Dendritic cell treated with granulocyte-macrophage colony-stimulating factor and Interleukin-4, amounts not matched to agents 40 ng/mL and 50 ng/mL, for 4 days (primary cell): ENCODE data around the gene UACA.

Source experiments
- H3K27ac Mint-ChIP-seq: one replicate; pipeline ENCODE4 v1.8.0; 2022; ENCODE audit warnings: mild to moderate bottlenecking, mixed read lengths
- H3K27me3 Mint-ChIP-seq: one replicate; pipeline ENCODE4 v1.8.0; 2022; ENCODE audit warnings: mild to moderate bottlenecking, mixed read lengths
- H3K36me3 Mint-ChIP-seq: one replicate; pipeline ENCODE4 v1.8.0; 2022; ENCODE audit warnings: low read depth, mixed read lengths
- H3K4me1 Mint-ChIP-seq: one replicate; pipeline ENCODE4 v1.8.0; 2022; ENCODE audit warnings: low read depth, mixed read lengths
- H3K4me3 Mint-ChIP-seq: one replicate; pipeline ENCODE4 v1.8.0; 2022; ENCODE audit warnings: mild to moderate bottlenecking, moderate library complexity, mixed read lengths
- H3K9me3 Mint-ChIP-seq: one replicate; pipeline ENCODE4 v1.8.0; 2022; ENCODE audit warnings: mixed read lengths
- intact Hi-C: fragments of 100-400 bp; cut with micrococcal nuclease; formaldehyde crosslinking; loops from one replicate; pipeline ENCODE4 v1.15.0; 2022

Gene UACA

DNA sequence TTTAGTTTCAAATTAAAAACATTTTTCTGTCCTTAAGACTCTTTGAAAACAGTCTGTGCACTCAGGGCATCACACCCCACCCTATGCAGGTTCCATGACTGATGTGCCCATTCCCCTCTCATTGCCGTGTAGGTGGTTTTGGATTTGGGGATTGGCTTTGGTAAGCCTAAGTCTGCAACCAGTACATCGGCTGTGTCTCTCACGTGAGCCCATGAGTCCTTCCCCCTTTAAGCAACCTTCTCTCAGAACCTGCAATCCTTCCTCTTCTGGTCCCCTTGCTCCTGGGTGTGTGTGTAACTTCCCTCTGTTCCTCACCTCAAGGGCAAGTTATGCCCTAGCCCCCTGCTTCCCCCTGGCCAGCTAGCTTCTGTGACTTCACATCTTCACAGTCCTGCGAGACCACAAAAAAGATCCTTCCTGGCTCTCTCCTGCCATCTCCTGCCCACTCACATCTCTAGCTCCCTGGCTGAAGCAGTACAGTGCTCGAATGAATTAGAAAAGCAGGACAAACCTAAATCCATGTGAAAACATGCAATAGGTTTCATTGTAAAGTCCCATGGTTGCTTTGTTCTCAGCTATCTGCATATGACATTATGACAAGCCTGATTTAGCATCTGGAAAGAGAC, 126.7 kb downstream of the UACA start:
- H3K9me3 Mint-ChIP-seq: no peaks in the 10 kb centered on the region
- no peak overlapping the region for H3K27ac Mint-ChIP-seq
- H3K27me3 Mint-ChIP-seq: no peaks in the 10 kb centered on the region
- no peaks in the 10 kb centered on the region for H3K36me3 Mint-ChIP-seq
- H3K4me3 Mint-ChIP-seq: no peak overlapping the region
- intact Hi-C loops: no loop called here
- peaks cover 17% of the 10 kb centered on the region for H3K4me1 Mint-ChIP-seq

DNA sequence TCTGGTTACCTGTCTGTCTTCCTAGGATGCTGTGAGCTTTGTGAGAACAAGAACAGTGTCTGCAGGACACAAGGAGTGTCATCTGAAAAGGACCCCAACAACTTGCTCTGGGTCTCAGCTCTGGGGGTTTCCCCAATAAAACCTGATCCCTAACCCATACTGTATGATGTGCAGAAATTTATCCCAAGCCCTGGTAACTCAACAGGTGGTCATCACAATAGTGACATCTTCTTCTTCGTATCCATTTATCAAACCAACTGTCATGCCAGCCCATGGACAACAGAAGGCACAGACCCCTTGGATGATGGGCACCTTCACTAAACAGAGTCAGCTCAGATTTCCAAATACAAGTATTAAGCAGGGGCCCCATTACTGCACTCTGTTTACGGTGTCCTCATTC, 127.5 kb downstream of the UACA start:
- peaks cover 17% of the 10 kb centered on the region for H3K4me1 Mint-ChIP-seq
- H3K4me3 Mint-ChIP-seq: no peak overlapping the region
- no peaks in the 10 kb centered on the region for H3K36me3 Mint-ChIP-seq
- H3K27me3 Mint-ChIP-seq: peaks cover 1% of the 10 kb centered on the region
- H3K9me3 Mint-ChIP-seq: no peaks in the 10 kb centered on the region
- intact Hi-C loops: no loop called here
- no peak overlapping the region for H3K27ac Mint-ChIP-seq

DNA sequence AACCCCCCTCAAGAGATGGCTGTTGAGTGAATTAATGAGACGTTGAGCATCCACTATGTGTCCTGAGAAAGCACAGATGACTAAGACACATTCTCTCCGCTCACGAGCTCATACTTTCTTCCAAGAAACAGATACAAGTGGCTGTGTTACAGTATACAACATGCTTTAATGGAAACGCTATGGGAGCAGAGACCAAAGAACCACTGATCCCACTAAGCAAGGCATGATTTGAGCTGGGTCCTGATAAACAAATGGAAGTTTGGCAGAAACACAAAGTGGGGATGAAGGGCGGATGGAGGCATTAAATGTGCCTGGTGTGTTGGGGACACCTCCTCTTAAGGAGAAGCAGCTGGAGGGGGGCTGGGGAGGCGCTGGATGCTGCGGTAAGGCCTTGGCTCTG, 129.4 kb downstream of the UACA start:
- no peaks in the 10 kb centered on the region for H3K36me3 Mint-ChIP-seq
- intact Hi-C loops: no loop called here
- H3K4me3 Mint-ChIP-seq: no peak overlapping the region
- H3K27me3 Mint-ChIP-seq: peaks cover 6% of the 10 kb centered on the region
- H3K27ac Mint-ChIP-seq: no peak overlapping the region
- no peaks in the 10 kb centered on the region for H3K9me3 Mint-ChIP-seq
- H3K4me1 Mint-ChIP-seq: peaks cover 17% of the 10 kb centered on the region

DNA sequence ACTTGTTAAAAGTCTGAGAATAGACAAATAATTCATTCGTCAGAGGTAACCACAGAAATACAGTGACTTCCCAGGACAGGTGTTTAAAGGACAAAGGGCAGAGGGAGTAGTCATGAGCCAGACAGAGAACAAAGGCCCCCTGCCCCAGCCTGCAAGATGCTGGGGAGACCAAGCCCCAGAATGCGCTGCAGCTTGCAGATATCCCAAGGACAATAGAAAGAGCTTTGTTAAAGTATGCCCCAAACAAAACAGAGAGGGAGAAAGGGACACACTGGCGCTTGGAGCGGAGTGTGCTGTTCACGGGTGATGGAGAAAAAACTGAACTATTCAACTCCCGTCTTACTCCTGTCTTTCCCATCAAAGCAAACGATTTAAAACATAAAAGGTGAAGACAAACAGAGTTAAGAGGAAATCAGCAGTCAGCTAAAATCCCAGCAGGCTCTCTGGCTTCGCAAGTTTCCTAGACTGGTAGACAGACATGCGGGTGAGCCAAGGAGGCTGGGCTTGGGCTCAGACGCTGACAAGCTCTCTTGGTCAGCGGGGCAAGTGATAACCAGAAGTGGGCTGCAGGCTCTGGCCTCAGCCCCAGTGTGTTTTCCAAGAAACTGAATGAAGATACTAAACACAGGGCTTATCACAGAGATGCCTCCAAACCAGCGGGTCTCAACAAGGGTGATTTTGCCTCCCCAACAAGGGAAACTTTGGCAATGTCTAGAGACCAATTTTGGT, 130.1 kb downstream of the UACA start:
- Mint-ChIP-seq H3K27ac (no peak overlapping the region), H3K4me1 (peaks cover 24% of the 10 kb centered on the region), H3K9me3 (no peaks in the 10 kb centered on the region), H3K36me3 (no peaks in the 10 kb centered on the region), H3K4me3 (no peak overlapping the region), H3K27me3 (peaks cover 12% of the 10 kb centered on the region)
- intact Hi-C loops: no loop called here

DNA sequence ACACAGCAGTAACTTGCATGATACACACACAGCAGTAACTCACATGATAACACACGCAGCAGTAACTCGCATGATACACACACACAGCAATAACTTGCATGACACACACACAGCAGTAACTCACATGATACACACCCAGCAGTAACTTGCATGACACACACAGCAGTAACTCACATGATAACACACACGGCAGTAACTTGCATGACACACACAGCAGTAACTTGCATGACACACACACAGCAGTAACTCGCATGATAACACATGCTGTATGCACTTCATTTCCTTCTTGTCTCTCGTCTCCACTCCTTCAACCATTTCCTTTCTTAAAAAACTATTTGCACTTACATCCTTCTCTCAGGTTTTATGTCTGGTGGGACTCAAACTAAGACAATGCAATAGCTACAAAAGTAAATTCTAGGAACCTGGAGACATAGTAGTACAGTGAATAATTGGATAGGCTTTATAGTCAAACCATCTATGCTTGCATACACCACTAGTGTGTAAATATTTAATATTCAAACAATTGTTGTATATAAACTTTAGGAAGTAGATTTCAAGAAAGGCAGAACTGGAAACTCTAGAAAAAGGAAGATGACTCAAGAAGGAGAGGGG, 130.8 kb downstream of the UACA start:
- Mint-ChIP-seq H3K36me3 (no peaks in the 10 kb centered on the region), H3K4me1 (peaks cover 30% of the 10 kb centered on the region), H3K27me3 (peaks cover 14% of the 10 kb centered on the region), H3K9me3 (no peaks in the 10 kb centered on the region), H3K4me3 (no peak overlapping the region), H3K27ac (no peak overlapping the region)
- intact Hi-C loops: no loop called here

DNA sequence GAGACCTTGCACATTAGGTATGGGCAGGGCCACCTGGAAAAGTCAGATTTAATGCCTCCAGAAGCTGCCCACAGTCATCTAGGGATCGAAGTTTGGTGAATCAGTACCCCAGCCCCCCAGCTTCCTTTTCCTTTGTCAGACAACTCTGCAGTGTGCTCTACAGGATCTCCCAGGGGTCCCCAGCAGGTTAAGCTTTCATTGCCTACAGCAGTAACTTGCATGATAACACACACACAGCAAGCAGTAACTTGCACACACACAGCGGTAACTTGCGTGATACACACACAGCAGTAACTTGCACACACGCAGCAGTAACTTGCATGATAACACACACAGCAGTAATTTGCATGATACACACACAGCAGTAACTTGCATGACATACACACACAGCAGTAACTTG, 131.3 kb downstream of the UACA start:
- intact Hi-C loops: no loop called here
- Mint-ChIP-seq H3K27me3 (peaks cover 18% of the 10 kb centered on the region), H3K4me3 (no peak overlapping the region), H3K27ac (no peak overlapping the region), H3K9me3 (no peaks in the 10 kb centered on the region), H3K36me3 (no peaks in the 10 kb centered on the region), H3K4me1 (peaks cover 36% of the 10 kb centered on the region)

DNA sequence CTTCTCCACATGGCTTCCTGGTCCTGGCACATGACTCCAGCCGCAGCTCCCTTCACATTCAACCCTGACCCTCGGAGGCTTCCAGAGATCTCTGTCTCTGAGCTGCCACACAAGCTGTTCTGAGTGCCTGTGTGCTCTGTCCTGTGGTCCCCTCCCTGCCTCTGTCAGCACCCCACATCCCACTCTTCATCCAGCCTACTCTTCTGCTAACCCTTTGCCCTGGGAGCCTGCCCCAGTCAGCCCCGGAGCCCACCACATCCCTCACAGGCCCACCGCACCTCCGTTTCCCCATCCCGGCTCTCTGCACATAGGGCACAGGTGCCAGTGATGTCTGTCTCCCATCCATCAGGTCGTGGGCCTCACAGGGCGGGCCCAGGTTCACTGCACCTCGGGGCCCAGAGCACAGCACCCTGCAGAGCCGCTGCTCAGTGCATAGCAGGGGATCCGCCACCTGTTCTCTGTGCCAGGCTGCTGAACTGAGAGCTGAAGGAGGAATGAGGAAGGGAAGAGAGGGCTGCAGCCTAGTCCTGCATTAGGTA, 133.6 kb downstream of the UACA start:
- intact Hi-C loops: no loop called here
- no peak overlapping the region for H3K27ac Mint-ChIP-seq
- H3K4me3 Mint-ChIP-seq: no peak overlapping the region
- H3K36me3 Mint-ChIP-seq: no peaks in the 10 kb centered on the region
- H3K4me1 Mint-ChIP-seq: peaks cover 36% of the 10 kb centered on the region
- peaks cover 18% of the 10 kb centered on the region for H3K27me3 Mint-ChIP-seq
- H3K9me3 Mint-ChIP-seq: no peaks in the 10 kb centered on the region

DNA sequence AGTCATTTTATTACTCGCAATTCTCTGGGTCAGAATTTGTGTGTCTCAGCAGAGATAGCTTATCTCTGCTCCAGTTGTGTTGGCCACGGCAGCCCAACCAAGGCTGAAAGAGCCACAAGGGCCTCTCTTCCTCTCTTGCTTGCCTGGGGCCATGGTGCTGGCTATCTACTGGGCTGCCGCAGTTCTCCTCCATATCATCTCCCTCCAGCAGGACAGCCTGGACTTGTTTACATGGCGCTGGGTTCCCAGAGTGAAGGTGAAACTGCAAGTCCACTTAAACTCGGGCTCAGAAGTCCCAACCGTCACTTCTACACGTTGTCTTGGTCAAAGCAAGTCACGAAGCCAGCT, 134.8 kb downstream of the UACA start:
- peaks cover 18% of the 10 kb centered on the region for H3K27me3 Mint-ChIP-seq
- H3K27ac Mint-ChIP-seq: no peak overlapping the region
- H3K36me3 Mint-ChIP-seq: no peaks in the 10 kb centered on the region
- no peaks in the 10 kb centered on the region for H3K9me3 Mint-ChIP-seq
- H3K4me3 Mint-ChIP-seq: no peak overlapping the region
- H3K4me1 Mint-ChIP-seq: peaks cover 36% of the 10 kb centered on the region
- intact Hi-C loops: no loop called here

DNA sequence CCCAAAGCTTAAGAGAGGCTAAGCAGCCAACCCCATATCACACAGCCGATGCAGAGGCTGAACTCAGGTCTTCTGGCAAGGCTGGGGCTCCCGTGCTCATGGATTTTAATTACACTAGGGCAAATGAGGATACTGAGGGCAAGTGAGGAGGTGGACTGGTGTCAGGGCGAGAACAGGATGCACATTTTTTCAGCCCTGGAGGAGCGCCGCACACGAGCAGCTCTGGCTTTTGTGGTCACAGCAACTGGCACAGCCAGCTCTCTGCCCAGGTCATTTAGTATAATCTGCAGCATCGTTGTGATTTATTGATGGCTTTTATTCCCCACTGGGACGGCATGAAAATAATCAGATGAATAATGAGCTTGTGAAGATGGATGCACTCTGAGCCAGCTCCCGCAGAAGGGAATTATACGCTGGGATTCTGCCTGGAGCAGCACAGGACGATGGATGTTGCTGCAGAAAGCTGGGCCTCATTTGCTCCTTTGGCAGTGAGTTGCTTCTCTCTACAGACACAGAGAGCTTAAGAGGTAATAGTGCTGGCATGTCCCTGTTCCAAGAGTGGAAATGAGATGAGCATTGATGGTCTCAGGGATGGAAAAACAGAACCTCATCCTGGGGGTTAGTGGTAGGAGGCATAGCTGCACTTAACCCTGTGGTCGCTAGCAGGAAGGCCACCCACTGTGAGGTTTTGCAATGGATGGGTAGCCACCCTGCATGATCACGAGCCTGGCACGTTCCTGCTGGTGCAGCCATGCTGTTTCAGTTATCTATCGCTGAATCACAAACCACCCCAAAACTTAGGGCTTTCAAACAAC, 135.4 kb downstream of the UACA start:
- intact Hi-C loops: no loop called here
- Mint-ChIP-seq H3K27ac (no peak overlapping the region), H3K27me3 (peaks cover 18% of the 10 kb centered on the region), H3K4me3 (no peak overlapping the region), H3K36me3 (no peaks in the 10 kb centered on the region), H3K9me3 (no peaks in the 10 kb centered on the region), H3K4me1 (peaks cover 32% of the 10 kb centered on the region)

DNA sequence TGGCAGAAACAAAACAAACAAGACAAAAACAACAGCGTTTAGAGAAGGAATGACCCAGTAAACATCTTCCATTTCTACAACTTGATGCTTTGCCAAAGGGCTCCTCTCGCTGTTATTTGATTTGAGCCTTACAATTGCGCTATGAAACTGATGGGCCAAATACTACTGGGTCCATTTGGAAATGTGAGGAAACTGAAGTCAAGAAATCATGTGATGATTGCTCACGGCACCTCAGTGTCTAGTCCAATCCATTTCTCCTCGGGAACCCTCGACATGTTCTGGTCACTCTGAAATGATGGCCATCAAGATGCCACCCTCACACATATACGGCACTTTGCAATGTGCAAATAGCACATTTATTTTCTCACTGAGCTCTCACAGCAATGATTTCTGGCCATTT, 136.0 kb downstream of the UACA start:
- H3K27me3 Mint-ChIP-seq: peaks cover 18% of the 10 kb centered on the region
- H3K4me1 Mint-ChIP-seq: peaks cover 26% of the 10 kb centered on the region
- no peak overlapping the region for H3K4me3 Mint-ChIP-seq
- intact Hi-C loops: no loop called here
- H3K27ac Mint-ChIP-seq: no peak overlapping the region
- H3K9me3 Mint-ChIP-seq: no peaks in the 10 kb centered on the region
- H3K36me3 Mint-ChIP-seq: no peaks in the 10 kb centered on the region

DNA sequence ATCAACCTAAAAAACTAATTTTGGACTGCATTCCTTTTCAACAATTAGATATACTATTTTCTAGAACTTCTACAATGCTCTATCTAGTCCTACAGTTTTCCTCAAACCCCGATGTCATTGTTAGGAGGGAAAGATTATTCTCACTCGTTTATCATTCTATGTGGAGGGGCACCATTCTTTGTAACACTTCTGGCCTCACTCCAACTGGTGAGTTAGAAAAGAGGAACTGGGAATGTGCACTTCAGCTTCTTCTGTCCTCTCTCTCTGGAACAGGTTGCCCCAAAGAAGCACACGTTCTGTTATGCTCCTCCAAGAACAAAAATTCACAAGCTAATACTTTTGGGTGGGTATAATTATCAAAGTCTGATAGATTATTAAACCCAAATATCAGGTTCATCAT, 137.9 kb downstream of the UACA start:
- H3K4me3 Mint-ChIP-seq: no peak overlapping the region
- no peaks in the 10 kb centered on the region for H3K9me3 Mint-ChIP-seq
- intact Hi-C loops: no loop called here
- peaks cover 26% of the 10 kb centered on the region for H3K4me1 Mint-ChIP-seq
- H3K27me3 Mint-ChIP-seq: peaks cover 17% of the 10 kb centered on the region
- H3K36me3 Mint-ChIP-seq: no peaks in the 10 kb centered on the region
- H3K27ac Mint-ChIP-seq: no peak overlapping the region

DNA sequence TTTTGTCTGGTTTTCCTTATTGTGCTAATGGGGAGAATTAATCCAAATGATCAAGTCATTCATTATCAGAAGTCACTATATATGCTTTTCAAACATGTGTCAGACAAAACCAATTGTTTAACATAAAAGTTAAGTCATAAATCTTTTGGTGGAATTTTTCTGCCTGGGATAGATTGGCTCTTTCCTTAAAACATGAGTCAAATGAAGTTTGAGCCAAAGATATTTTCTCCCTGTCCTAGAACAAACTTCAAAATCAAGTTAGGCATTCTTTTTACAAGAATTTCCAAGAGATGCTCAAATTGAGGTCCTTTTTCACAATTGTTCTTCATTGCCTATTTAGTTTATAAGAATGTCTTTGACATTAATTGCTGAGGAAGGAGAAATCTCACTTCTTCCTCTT, 138.3 kb downstream of the UACA start:
- Mint-ChIP-seq H3K4me3 (no peak overlapping the region), H3K36me3 (no peaks in the 10 kb centered on the region), H3K4me1 (peaks cover 26% of the 10 kb centered on the region), H3K27me3 (peaks cover 17% of the 10 kb centered on the region), H3K27ac (no peak overlapping the region), H3K9me3 (no peaks in the 10 kb centered on the region)
- intact Hi-C loops: no loop called here

DNA sequence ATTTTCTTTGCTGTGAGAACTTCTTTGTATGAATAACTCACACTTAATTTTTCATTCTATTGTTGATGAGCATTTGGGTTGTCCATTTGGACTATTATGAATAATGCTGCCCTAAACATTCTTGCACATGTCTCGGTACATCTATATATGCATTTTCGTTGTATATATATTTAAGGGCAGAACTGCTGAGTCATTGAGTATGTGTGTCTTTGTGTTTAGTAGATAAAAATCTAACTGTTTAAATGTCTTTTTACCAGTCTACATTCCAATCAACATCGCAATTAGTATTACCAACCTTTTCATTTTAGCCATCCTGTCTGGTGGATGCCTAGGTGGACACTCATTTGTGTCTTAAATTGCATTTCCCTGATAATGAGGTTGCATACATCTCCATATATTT, 144.4 kb downstream of the UACA start:
- H3K36me3 Mint-ChIP-seq: no peaks in the 10 kb centered on the region
- H3K4me1 Mint-ChIP-seq: no peaks in the 10 kb centered on the region
- H3K27ac Mint-ChIP-seq: no peak overlapping the region
- intact Hi-C loops: no loop called here
- no peaks in the 10 kb centered on the region for H3K9me3 Mint-ChIP-seq
- no peaks in the 10 kb centered on the region for H3K27me3 Mint-ChIP-seq
- H3K4me3 Mint-ChIP-seq: no peak overlapping the region

DNA sequence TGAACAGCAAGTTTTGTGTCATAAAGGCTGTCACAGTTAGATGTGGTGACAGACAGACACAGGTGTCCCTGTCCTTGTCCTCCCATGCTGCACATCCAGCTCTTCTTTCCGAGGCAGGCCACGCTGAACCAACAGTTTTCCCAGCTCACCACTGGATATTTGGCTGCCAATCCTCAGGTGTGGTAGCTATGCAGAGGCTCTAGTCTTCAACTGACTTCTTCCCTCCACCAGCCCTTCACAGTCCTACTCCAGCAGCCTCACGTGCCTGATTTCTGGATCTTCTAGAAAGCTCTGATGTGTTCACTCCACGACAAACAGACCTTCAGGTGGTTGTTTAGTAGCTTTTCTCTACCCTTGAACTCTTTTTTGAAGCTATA, 145.5 kb downstream of the UACA start:
- no peaks in the 10 kb centered on the region for H3K36me3 Mint-ChIP-seq
- no peak overlapping the region for H3K27ac Mint-ChIP-seq
- intact Hi-C loops: no loop called here
- H3K9me3 Mint-ChIP-seq: no peaks in the 10 kb centered on the region
- no peak overlapping the region for H3K4me3 Mint-ChIP-seq
- no peaks in the 10 kb centered on the region for H3K4me1 Mint-ChIP-seq
- no peaks in the 10 kb centered on the region for H3K27me3 Mint-ChIP-seq
